Right lobe of liver (tissue), 4 donors: ENCODE data around the gene CAPZB.

Experiments used
- CTCF ChIP-seq, 4 donors: fragments of 200-600 bp in 3 of 4; fragments of 450-650 bp in 1 of 4; IDR thresholded peaks; one replicate each; pipeline versions ENCODE4 v1.5.1 to v1.8.0; 2016 to 2022; ENCODE audit warnings: antibody characterized with exemption in 4 of 4, mild to moderate bottlenecking in 2 of 4
- POLR2A ChIP-seq: fragments of 450-650 bp; IDR thresholded peaks from one replicate; pipeline ENCODE4 v1.6.1; 2017; ENCODE audit warnings: antibody characterized with exemption, mild to moderate bottlenecking
- donor health status: DM: no; HTN: no; CAD: no.
- donor health status: DM: no; HTN: no; CAD: no.
- donor health status: DM: no; HTN: yes; CAD: no.

DNA sequence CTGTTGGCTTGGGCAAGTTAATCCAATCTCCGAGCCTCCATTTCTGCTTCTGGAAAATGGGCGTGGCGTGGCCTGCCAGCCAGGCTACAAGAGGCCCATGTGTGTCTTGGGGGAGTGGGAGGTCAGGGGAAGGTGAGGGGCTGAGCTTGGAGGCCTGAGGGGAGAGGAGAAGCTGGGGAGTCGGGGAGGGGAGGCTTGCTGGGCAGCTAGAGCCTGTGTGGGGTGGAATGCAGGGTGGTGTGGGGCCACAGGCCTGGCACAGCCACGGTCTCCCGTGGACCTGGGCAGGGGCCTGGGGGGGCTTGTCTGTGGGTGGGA is 158.6 kb downstream of the CAPZB start:
- TF ChIP-seq CTCF (IDR thresholded peaks at IDR 0.05): no peak
- no peak for TF ChIP-seq POLR2A
